Renal cortical epithelial cell (primary cell): ENCODE results near the gene ST6GALNAC6. TPM values are rescaled to one million over a fixed set of nuclear protein-coding genes. Genes with fewer than 3 reads are reported as not detected.
A peak's percentile ranks its signal among the peaks of the same experiment; 100 is the strongest.
"Not testable (repeated sequence)": the region's sequence is repeated elsewhere in the genome, so short reads cannot be mapped to it uniquely, and the experiment has no call there.

Experiments
- DNase-seq: peaks from one replicate; pipeline ENCODE4 v3.0.0-alpha.2; 2011; ENCODE audit warnings: low read depth
- total RNA-seq: library from RNA; depleted of rRNA; stranded (reverse); fragments of >200 nt; gene quantifications from 2 replicates; pipeline ENCODE4 v1.2.3, GENCODE V29; 2014

The ST6GALNAC6 gene
- total RNA-seq, 1 donor from 2014 or later, result 30.5 TPM

- DNase-seq, result no peak
These were observed 6.0 kb downstream of the ST6GALNAC6 start for GRCh38 chr9:127893392-127893791.

DNA sequence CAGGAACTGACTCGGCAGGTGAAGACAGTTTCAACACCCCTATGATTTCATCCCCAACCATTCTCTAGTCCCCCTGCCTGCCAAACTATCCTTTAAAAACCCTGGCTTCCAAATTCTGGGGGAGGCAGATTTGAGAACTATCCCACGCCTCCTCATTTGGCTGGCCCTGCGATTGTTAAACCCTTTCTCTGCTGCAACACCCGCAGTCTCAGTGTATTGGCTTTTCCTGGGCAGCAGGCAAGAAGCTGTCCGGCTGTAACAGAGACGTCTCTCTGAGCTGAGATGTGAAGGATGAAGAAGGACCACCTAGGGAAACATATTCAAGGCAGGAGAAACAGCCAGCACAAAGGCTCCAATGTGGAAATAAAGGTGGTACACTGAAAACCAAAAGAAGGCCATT, 6.6 kb downstream of the ST6GALNAC6 start:
- DNase-seq, result no peak

- DNase-seq, result no peak
These were observed 9.3 kb downstream of the ST6GALNAC6 start for GRCh38 chr9:127890053-127890452.

GRCh38 chr9:127887792-127888191, 11.6 kb downstream of the ST6GALNAC6 start:
- DNase-seq, result no peak

DNA sequence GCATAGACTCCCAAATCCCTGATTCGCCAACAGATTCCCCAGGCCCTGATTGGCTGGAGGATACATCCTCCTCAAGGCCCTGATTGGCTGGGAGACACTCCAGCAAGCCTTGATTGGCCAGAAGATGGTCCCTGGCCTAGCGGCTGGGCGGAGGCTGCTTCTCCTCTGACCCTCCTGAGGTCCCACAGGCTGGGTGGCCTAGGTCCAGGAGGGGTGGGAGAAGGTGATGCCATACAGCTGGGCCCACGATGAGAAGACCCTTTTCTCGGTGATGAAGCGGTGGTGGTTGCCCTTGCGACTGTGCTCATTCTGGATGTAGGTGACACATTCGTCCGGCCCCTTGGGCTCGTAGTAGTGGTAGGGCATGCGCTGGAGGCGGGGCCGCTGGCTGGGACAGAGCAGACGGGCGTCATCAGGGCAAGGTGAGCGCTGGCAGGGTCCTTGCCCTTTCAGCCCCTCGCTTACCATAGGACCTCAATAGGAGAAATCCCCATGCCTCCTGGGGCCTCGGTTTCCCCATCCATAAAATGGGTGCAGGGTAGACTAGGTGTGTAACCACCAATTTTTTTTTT, 12.9 kb downstream of the ST6GALNAC6 start:
- no peak for DNase-seq

DNA sequence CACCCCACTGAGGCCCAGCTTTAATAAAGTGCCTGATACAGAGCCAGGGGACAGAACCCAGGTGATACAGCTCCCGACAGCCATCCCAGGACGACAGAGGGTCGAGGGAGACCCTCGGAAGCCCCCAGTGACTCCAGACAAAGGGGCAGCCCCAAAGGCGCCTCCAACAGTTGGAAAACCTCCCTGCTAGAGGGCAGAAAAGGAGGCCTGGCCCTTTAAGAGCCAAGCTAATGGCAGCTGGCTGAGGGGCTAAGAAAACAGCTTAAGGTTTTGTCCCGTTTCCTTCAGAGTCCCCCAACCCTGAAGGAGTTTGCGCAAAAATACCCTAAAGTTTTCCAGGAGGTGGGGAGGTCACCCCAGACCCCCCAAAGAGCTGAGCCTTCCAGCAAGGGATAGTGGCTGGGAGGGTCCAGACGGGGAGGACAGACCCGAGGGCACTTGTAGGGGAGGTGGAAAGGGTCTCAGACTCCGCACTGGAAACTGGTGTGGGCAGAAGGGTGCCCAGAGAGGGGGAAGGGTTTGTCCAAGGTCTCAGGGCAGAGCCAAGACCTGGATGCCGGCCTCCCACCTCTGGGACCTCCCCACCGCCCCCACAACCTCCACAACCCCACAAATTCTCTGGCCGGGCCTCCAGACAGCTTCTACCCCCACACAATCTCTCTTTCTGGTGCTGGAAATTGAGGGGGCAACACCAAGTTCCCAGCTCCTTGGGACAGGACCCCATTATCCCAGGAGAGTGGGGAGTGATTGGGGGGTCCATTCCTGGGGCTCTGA, 13.7 kb downstream of the ST6GALNAC6 start:
- no peak for DNase-seq

GRCh38 chr9:127884976-127885490, 14.4 kb downstream of the ST6GALNAC6 start:
- DNase-seq, result no peak

GRCh38 chr9:127884427-127884911, 14.9 kb downstream of the ST6GALNAC6 start:
- no peak for DNase-seq

- no peak for DNase-seq
These were observed 15.4 kb downstream of the ST6GALNAC6 start for GRCh38 chr9:127883959-127884358.

DNA sequence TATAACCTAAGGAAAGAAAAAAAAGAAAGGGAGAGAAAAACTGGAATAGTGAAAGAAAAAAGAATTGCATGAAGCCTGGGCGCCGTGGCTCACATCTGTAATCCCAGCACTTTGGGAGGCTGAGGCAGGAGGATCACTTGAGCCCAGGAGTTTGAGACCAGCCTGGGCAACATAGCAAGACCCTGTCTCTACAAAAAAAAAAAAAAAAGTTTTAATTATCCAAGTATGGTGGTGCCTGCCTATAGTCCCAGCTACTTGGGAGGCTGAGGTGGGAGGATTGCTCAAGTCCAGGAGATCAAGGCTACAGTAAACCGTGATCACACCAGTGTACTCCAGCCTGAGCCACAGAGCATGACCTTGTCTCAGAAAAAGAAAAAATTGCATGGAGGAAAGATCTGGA, 17.7 kb downstream of the ST6GALNAC6 start:
- not testable (repeated sequence) for DNase-seq

GRCh38 chr9:127880143-127880542, 19.3 kb downstream of the ST6GALNAC6 start:
- DNase-seq, result no peak

DNA sequence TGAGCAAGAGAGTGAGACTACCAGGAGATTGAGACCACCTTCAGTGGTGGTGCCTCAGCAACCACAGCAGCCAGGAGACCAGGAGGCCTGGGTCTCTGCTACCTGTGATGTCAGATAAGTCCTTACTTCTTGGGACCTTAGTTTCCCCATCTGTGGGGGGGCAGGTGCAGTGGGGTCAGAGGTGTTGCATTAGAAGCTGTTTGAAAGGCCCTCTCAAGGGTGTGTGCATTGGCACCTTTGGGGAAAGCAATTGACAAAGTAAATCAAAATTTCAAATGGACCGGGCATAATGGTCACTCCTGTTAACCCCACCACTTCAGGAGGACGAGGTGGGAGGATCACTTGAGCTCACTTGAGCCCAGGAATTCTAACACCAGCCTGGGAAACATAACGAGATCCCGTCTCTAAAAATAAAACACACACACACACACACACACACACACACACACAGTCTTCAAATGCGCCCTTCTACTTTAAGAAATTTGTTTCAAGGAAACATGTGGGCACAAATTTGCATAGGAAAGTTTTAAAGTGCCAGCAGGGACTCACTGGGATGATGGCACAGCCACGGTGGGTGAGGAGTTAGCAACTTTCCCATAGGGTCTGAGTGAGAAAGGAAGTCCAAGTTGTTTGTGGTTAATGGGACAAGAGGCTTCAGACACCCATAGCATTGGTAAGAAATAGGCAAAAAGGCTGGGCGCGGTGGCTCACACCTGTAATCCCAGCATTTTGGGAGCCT, 20.6 kb downstream of the ST6GALNAC6 start:
- no peak for DNase-seq

DNA sequence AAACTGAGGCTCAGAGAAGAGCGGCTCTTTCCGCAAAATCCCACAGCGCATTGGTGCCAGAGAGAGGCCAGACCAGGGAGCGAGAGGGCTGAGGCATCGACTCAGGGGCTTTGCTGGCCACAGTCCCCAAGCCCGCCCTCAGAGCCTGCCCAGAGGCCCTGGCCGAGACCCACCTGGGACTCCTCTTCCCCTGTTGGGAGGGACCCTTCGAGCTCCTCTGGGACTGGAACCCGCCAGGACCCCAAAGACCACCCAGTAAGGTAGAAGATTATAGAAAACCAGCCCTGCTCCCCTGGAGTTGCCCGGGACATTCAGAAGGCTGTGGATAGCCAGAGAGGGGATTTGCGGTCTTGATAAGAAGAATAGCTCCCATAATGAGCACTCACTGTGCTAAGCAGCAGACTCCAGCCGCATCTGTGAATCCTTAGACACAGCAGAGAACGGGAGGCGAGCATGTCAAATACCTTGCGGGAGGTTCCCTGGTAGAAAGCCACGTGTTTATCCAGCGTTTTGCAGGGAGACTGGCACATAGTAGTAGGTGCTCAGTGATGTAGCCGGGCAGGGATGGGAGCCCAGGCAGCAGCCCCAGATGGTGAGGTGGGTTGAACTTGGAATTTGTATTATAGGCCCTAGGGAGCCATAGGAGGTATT, 21.3 kb downstream of the ST6GALNAC6 start:
- no peak for DNase-seq

DNA sequence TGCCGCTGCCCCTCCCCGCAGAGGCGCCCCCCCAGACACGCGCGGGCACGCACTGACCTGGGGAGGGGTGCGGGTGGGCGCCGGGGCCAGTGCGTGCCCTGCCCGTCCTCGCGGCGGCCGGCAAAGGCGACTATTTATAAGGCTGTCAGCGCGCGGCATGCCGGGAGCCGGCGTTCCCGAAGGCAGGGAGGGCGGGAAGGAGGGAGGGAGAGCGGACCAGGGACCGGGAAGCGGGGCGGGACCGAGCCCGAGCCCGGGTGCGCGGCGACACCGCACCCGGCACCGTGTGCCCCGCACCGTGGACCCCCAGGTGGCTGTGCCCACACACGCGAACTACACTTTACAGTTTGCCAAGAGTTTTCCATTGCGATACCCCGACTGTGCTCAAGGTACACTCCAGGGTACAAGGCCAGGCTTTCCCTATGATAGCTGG, 21.8 kb downstream of the ST6GALNAC6 start, which contains the start of gene AK1:
AK1 (minus strand) TSS at position 110 of the 433 bp plus-strand sequence. CDS start 3,058 bp downstream, outside the sequence.
- DNase-seq, result no peak

DNA sequence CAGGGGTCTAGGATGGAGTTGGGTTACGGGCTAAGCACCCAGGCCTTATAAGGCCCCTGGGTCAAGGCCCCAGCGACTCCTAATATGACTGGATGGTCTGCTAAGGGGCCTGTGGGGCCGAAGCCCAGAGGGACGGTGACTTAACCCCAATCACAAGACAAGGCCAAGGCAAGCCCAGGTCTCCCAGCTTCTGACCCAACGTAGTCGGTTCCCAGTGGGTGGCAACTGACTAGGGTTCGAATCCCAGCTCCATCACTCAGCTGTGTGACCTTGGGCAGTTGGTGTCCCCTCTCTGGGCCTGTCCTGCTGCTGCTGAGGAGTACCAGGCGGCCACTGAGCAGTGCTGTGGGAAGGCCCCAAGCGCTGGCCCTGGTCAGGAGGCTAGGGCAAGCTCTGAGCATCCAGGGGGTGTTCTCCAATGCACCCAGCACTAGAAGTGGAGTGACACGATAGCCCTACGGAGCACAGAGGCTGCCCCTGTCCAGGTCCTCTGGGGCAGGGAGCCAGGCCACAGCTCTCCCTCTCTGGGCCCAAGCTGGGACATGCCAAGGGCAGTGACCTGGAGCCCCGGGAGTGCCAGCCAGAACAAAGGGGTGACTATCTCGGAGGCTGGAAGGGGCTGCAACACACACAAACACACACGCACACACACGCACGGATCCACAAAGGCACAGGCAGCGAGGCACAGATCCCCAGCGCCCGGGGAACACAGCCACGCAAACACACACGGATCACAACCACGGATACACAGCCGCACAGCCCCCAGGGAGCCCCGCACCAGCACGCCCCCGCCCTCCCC, 22.4 kb downstream of the ST6GALNAC6 start:
- DNase-seq, result no peak

DNA sequence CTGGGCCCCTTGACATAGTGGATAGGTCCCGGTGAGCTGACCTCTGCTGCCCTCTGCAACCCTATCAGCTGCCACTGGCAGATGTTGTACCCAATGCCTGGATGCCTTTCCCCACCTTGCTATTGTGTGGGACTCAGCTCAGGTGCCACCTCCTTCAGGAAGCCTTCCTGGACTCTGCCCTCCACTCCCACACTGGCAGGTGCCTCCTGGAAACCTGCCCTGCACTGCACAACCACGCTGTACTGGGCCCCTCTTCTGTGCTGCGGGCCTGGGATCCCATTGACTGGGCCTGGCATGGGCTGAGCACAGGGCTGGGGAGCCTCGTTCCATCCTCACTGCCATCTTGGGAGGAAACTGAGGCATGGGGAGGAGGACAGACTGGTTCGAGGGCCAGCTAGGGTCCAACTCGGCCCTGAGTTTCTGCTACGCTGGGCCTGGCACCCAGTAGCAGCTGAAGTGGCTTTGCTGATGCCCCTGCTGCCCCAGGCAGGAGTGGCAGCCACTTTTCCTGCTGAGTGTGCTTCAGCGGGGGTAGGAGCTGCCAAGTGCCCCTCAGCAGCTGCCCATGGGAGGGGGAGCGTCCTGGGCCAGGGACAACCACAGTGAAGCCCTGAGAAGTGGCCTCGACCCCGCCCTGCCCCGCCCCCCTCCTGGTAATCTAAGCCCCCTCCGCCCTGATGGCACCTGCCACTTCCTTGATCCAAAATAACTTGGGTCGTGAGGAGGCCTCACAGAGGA, 23.2 kb downstream of the ST6GALNAC6 start:
- DNase-seq, result no peak

DNA sequence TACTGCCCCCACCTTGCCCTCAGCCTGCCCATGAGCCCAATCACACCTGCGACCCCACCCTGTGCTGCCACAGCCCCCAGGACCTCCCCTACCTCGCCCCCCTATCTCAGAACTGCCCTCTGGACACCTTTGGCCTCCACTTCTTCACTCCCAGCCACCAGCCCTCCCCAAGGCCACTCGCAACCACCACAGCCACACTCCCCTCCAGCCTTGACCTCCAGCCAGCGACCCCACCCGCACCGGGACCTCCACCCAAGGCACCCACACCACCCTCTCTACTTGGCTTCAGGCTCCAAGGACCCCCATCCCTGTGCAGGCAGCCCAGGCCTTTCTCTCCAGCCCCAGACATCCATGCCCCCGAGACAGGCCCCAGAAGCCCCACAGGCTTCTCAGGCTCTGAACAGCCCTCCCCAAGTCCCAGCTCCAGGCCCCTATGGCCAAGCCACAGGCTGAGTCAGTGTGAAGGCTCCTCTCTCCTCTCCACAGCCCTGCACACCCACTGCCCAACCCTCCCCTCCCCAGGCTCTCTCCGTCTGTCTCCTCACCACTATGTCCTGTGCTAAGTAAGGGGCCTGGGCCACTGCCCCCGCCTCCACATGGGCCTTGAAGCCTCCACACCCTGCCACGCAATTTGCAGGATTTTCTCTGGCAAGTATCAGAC, 24.0 kb downstream of the ST6GALNAC6 start:
- DNase-seq, result no peak

DNA sequence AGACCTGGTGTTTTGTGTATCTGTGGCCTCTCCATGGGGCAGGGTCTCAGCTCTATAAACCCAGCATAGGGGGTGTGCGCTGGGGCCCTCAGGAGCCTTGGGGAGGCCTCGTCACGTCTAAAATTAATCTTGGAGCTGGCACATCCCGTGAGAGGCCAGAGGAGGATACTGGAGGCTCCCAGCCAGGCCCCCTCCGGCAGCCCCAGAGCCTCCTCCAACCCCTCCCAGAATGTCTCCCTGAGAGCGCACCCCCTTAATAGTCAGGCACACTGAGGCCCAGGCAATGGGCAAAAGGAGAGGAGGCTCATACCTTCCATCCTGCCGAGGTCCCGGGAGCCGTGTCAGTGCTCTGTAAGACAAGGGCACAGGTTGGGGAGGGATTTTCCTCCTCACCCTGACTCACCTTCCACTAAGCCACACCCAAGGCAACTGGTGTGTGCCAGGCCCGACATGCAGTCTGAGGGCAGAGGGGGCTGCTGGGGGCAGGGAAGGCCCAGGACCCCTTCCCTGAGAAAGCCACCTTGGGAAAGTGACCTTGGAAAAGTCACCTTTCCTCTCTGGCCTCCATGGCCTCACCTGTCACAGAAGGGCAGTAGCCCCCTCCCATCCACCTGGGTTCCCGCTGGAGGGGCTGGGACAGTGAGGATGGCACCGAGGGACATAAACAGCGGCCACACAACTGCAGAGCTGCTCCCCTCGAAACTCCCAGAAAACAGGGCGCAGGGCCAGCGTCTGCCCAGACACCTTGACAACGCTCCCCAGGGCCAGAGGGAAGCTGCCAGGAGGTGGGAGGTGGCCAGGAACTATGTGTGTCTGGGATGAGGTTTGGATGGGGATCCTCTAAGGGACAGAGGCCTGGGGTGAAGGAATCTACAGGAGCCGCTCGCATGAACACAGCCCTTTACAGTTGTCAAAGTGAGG, 24.8 kb downstream of the ST6GALNAC6 start:
- DNase-seq, result peak; percentile 31

DNA sequence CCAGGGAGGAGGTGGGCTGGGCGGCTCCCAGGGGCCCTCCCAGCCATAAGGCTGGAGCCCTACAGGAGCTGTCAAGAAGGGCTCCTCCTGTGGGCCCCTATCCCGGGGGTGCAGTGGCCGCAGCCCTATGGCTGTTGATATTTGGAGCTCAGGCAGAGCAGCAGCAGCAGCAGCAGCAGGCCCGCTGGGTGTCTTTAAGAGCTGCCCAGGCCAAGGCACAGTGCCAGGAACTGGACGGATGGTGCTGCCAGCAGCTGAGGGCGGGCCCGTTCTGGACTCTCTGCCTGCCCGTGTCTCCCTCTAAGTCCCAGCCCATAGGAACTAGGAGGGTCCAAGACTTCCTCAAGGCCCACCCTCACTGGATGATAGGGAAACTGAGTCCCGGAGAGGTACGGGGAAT, 25.5 kb downstream of the ST6GALNAC6 start:
- DNase-seq, result no peak
